ENCODE measurements around the gene DGKI.

The DGKI gene

DNA sequence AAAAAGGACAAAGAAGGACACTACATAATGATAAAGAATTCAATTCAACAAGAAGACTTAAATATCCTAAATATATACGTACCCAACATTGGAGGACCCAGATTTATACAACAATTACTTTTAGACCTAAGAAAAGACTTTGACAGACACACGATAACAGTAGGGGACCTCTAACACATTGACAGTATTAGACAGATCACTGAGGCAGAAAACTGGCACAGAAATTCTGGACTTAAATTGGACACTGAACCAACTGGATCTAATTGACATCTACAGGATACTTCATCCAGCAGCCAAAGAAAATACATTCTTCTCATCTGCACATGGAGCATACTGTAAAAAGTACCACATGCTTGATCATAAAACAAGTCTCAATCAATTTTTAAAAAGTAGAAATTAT lies 103.8 kb downstream of the DGKI start:
- no CpG with 5 or more reads among the region's 2 CpGs for WGBS (ENCODE audit: insufficient coverage, insufficient read length)
- H3K4me1 ChIP-seq (ENCODE audit: control insufficient read depth, insufficient read depth, low read length): peaks cover 5% of the 10 kb centered on the region; the same call in 1 of the 2 replicates
- no peak overlapping the region for H3K4me3 ChIP-seq (ENCODE audit: low read length)
- no peak overlapping the region for H3K27ac ChIP-seq (ENCODE audit: low read length)
- H3K36me3 ChIP-seq (ENCODE audit: control insufficient read depth, insufficient read depth, low read length): no peaks in the 10 kb centered on the region
- DNase-seq (ENCODE audit: low read depth, low spot score): no peak
- H3K27me3 ChIP-seq (ENCODE audit: control insufficient read depth, insufficient read depth, low read length): no peaks in the 10 kb centered on the region
- no peaks in the 10 kb centered on the region for H3K9me3 ChIP-seq (ENCODE audit: control insufficient read depth, insufficient read depth, low read length)

DNA sequence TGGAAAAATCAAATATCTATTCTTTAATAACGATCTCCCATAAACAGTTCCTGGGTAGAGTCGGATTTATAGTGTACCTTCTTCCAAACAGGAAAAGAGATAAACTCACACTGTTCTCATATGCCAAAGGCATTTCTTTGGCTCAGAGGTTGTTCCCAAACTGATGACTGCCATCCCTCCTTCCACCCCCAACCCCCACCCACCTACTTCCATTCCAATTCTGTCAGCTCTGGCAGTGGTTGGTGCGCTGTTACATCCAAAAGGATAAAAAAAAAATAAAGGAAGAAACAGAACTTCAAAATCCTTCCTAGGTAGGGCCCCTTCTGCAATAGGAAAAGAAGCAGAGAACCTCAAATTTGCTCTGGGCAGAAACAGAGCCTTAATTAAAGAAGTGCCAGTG lies 104.7 kb downstream of the DGKI start:
- no peak for DNase-seq (ENCODE audit: low read depth, low spot score)
- Histone ChIP-seq H3K36me3 (ENCODE audit: control insufficient read depth, insufficient read depth, low read length) (no peaks in the 10 kb centered on the region), H3K4me1 (ENCODE audit: control insufficient read depth, insufficient read depth, low read length) (peaks cover 2% of the 10 kb centered on the region; the same call in 1 of the 2 replicates), H3K4me3 (ENCODE audit: low read length) (no peak overlapping the region), H3K9me3 (ENCODE audit: control insufficient read depth, insufficient read depth, low read length) (no peaks in the 10 kb centered on the region), H3K27ac (ENCODE audit: low read length) (no peak overlapping the region), H3K27me3 (ENCODE audit: control insufficient read depth, insufficient read depth, low read length) (no peaks in the 10 kb centered on the region)
- no CpG with 5 or more reads among the region's 3 CpGs for WGBS (ENCODE audit: insufficient coverage, insufficient read length)

DNA sequence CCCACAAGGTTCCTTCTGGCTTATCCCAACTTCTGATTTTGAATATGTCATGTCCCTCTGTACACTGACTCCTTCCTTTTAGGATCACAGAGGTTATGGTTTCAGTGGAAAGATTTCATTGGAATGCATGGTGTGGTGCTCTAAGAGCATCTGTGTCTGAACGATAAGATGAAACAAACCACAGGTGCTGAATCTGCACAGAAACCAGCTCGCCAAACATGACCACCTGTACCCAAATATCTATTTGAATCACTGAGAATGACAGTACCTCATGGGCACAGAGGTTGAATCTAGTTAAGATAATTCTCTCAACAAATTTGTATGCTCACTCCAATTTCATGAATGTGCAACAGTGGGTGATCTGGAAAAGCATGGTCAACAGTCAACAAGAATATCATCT lies 105.3 kb downstream of the DGKI start:
- H3K4me1 ChIP-seq (ENCODE audit: control insufficient read depth, insufficient read depth, low read length): no peaks in the 10 kb centered on the region; the same call in 1 of the 2 replicates
- no peak overlapping the region for H3K4me3 ChIP-seq (ENCODE audit: low read length)
- H3K36me3 ChIP-seq (ENCODE audit: control insufficient read depth, insufficient read depth, low read length): no peaks in the 10 kb centered on the region
- no peaks in the 10 kb centered on the region for H3K27me3 ChIP-seq (ENCODE audit: control insufficient read depth, insufficient read depth, low read length)
- no peaks in the 10 kb centered on the region for H3K9me3 ChIP-seq (ENCODE audit: control insufficient read depth, insufficient read depth, low read length)
- WGBS (ENCODE audit: insufficient coverage, insufficient read length): no CpG with 5 or more reads among the region's 2 CpGs
- H3K27ac ChIP-seq (ENCODE audit: low read length): no peak overlapping the region
- DNase-seq (ENCODE audit: low read depth, low spot score): no peak

DNA sequence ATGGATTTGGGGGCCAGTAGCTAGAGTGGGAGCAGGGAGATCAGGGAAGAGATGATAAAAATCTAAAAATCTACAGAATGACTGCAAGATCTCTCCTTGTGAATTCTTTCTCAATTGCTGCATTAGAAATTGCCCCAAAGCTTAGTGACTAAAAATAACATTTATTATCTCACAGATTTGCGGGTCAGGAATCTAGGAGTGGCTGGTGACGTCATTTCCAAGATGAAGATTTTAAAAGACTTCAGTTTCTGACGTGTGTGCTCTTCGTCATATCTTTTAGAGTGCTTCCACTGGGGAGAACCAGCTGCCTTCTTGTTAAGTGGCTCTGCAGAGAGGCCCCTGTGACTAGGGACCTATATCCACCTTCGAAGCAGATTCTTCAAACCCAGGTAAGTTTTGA lies 112.6 kb downstream of the DGKI start:
- H3K27ac ChIP-seq (ENCODE audit: low read length): no peak overlapping the region
- DNase-seq (ENCODE audit: low read depth, low spot score): no peak
- no CpG with 5 or more reads among the region's 5 CpGs for WGBS (ENCODE audit: insufficient coverage, insufficient read length)
- no peaks in the 10 kb centered on the region for H3K36me3 ChIP-seq (ENCODE audit: control insufficient read depth, insufficient read depth, low read length)
- no peaks in the 10 kb centered on the region for H3K4me1 ChIP-seq (ENCODE audit: control insufficient read depth, insufficient read depth, low read length)
- no peak overlapping the region for H3K4me3 ChIP-seq (ENCODE audit: low read length)
- no peaks in the 10 kb centered on the region for H3K27me3 ChIP-seq (ENCODE audit: control insufficient read depth, insufficient read depth, low read length)
- H3K9me3 ChIP-seq (ENCODE audit: control insufficient read depth, insufficient read depth, low read length): no peaks in the 10 kb centered on the region

DNA sequence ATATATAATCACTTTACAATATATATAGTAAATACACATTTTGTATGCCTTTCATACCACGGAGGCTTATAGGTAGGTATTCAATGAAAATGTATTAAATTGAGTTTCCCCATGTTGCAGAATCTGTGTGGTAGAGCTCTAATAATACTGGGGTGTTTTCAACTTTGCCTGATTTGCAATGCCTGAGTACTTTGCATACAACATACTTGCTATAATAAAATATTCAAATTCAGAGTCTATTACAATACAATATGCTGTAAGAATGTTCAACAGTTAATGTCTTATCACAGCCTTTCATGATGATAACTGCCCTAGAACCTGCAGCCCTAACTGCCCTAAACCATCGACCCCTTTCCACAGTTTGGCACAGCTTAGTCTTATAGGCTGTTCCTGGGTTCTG lies 114.6 kb downstream of the DGKI start:
- Histone ChIP-seq H3K36me3 (ENCODE audit: control insufficient read depth, insufficient read depth, low read length) (no peaks in the 10 kb centered on the region), H3K9me3 (ENCODE audit: control insufficient read depth, insufficient read depth, low read length) (no peaks in the 10 kb centered on the region), H3K27me3 (ENCODE audit: control insufficient read depth, insufficient read depth, low read length) (no peaks in the 10 kb centered on the region), H3K4me3 (ENCODE audit: low read length) (no peak overlapping the region), H3K27ac (ENCODE audit: low read length) (no peak overlapping the region), H3K4me1 (ENCODE audit: control insufficient read depth, insufficient read depth, low read length) (no peaks in the 10 kb centered on the region)
- no CpG with 5 or more reads among the region's 2 CpGs for WGBS (ENCODE audit: insufficient coverage, insufficient read length)
- DNase-seq (ENCODE audit: low read depth, low spot score): no peak

DNA sequence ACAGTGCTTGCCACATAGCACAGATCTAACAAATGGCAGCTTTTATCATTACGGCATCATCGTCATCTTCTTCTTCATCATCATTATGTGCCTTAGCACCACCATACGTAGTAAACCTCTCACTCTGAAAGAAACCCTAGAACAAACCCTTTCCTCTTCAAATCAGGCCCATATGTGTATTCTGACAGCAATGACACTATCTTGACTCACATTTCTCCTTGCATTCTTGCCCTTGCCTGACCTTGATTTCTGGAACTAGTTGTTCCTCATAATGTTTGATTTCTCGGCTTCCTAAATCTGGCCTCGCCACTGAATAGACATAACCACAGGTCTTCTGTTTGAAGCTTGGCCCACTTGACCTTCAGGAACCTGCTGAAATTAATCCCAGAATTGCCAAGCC lies 115.3 kb downstream of the DGKI start:
- no peaks in the 10 kb centered on the region for H3K36me3 ChIP-seq (ENCODE audit: control insufficient read depth, insufficient read depth, low read length)
- no CpG with 5 or more reads among the region's 5 CpGs for WGBS (ENCODE audit: insufficient coverage, insufficient read length)
- H3K4me1 ChIP-seq (ENCODE audit: control insufficient read depth, insufficient read depth, low read length): no peaks in the 10 kb centered on the region
- no peak overlapping the region for H3K27ac ChIP-seq (ENCODE audit: low read length)
- DNase-seq (ENCODE audit: low read depth, low spot score): no peak
- no peaks in the 10 kb centered on the region for H3K27me3 ChIP-seq (ENCODE audit: control insufficient read depth, insufficient read depth, low read length)
- H3K9me3 ChIP-seq (ENCODE audit: control insufficient read depth, insufficient read depth, low read length): no peaks in the 10 kb centered on the region
- no peak overlapping the region for H3K4me3 ChIP-seq (ENCODE audit: low read length)

DNA sequence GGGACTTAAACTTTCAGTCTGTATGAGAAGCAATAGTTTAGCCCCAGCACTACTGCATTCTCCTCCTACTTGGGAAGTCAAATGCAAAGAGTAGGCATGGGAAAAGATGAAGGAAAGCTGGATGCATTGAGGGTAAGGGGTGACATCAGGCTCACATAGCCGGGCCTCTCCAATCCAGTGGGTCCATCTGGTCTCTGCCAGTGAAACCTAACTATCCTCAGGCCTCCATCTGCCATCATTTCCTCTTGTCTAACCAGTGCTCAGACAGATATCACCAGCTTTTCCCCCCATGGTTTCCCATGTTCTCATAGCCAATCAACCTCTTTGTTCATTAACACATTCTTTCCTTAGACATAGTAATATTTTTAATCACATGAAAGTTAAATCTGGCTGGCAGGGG lies 118.3 kb downstream of the DGKI start:
- WGBS (ENCODE audit: insufficient coverage, insufficient read length): no CpG with 5 or more reads among the region's 1 CpG
- Histone ChIP-seq H3K36me3 (ENCODE audit: control insufficient read depth, insufficient read depth, low read length) (no peaks in the 10 kb centered on the region), H3K27me3 (ENCODE audit: control insufficient read depth, insufficient read depth, low read length) (no peaks in the 10 kb centered on the region), H3K9me3 (ENCODE audit: control insufficient read depth, insufficient read depth, low read length) (no peaks in the 10 kb centered on the region), H3K27ac (ENCODE audit: low read length) (no peak overlapping the region), H3K4me3 (ENCODE audit: low read length) (no peak overlapping the region), H3K4me1 (ENCODE audit: control insufficient read depth, insufficient read depth, low read length) (no peaks in the 10 kb centered on the region)
- no peak for DNase-seq (ENCODE audit: low read depth, low spot score)

DNA sequence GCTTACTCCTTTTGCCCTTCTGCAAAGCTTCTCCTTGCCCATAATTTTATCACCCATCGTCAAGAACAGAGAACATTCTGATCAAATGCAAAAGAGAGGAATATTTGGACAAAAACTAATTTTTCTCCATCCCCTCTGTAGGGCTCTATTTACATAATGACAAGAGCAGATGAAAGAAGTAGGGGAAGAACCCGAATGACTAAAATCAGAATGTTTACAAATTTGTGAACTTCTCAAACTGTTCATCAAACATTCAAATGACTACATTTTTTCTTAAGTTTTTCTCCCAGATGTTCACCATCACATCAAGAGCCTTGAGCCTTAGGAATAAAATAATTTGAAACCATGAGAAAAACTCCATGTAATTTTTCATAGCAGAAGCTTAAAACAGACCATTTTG lies 119.4 kb downstream of the DGKI start:
- Histone ChIP-seq H3K9me3 (ENCODE audit: control insufficient read depth, insufficient read depth, low read length) (no peaks in the 10 kb centered on the region), H3K4me1 (ENCODE audit: control insufficient read depth, insufficient read depth, low read length) (no peaks in the 10 kb centered on the region), H3K36me3 (ENCODE audit: control insufficient read depth, insufficient read depth, low read length) (no peaks in the 10 kb centered on the region), H3K4me3 (ENCODE audit: low read length) (no peak overlapping the region), H3K27ac (ENCODE audit: low read length) (no peak overlapping the region), H3K27me3 (ENCODE audit: control insufficient read depth, insufficient read depth, low read length) (no peaks in the 10 kb centered on the region)
- WGBS (ENCODE audit: insufficient coverage, insufficient read length): no CpG with 5 or more reads among the region's 2 CpGs
- DNase-seq (ENCODE audit: low read depth, low spot score): no peak

DNA sequence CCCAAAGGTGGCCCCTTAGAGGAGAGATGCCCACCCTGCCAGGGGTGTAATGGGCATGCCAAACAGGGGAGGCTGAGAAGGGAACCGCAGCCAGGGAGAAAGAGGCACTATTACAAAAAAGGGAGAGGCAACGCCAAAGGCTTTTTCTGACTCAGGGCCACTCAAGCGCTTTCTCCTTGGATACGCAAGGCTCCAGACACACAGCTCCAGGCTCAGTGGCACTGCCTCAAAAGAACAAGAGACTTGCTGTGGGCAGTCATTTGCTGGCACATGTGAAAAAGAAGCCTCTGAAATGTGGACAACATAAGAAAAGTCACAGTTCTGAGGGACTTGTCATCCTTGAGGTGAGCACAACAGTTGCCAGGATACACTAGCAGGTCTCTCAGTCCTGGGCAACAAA lies 128.4 kb downstream of the DGKI start:
- no peak overlapping the region for H3K27ac ChIP-seq (ENCODE audit: low read length)

DNA sequence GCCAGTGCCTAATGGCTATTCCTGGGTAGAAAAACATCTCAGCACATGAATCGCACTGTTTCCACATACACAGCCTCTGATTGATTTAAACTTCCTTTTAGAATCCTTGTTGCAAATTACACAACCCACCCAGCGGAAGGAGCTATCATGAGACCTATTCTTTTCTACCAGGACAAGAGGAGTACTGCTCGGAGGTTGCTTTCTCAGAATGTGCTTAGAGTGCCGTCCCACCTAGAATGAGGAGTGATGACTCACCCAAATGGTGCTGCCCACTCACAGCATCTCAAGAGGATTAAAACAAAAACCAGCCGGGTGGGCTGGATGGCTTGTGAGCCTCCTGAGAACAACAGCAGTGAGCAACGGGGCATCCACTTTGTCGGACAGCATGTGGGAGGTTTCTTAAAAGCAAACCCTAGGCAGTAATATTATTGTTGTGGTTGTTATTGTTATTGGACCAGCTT lies 128.9 kb downstream of the DGKI start:
- DNase-seq (ENCODE audit: low read depth, low spot score): no peak
- Histone ChIP-seq H3K4me1 (ENCODE audit: control insufficient read depth, insufficient read depth, low read length) (peaks cover 2% of the 10 kb centered on the region; the same call in 1 of the 2 replicates), H3K36me3 (ENCODE audit: control insufficient read depth, insufficient read depth, low read length) (no peaks in the 10 kb centered on the region), H3K27ac (ENCODE audit: low read length) (no peak overlapping the region), H3K27me3 (ENCODE audit: control insufficient read depth, insufficient read depth, low read length) (no peaks in the 10 kb centered on the region), H3K9me3 (ENCODE audit: control insufficient read depth, insufficient read depth, low read length) (no peaks in the 10 kb centered on the region), H3K4me3 (ENCODE audit: low read length) (no peak overlapping the region)
- no CpG with 5 or more reads among the region's 7 CpGs for WGBS (ENCODE audit: insufficient coverage, insufficient read length)

More for the DNA sequence above, 128.4 kb downstream of the DGKI start:
- no CpG with 5 or more reads among the region's 4 CpGs for WGBS (ENCODE audit: insufficient coverage, insufficient read length)
- DNase-seq (ENCODE audit: low read depth, low spot score): no peak
- no peak overlapping the region for H3K4me3 ChIP-seq (ENCODE audit: low read length)
- H3K27me3 ChIP-seq (ENCODE audit: control insufficient read depth, insufficient read depth, low read length): no peaks in the 10 kb centered on the region
- H3K9me3 ChIP-seq (ENCODE audit: control insufficient read depth, insufficient read depth, low read length): no peaks in the 10 kb centered on the region
- H3K36me3 ChIP-seq (ENCODE audit: control insufficient read depth, insufficient read depth, low read length): no peaks in the 10 kb centered on the region
- peaks cover 2% of the 10 kb centered on the region; the same call in 1 of the 2 replicates for H3K4me1 ChIP-seq (ENCODE audit: control insufficient read depth, insufficient read depth, low read length)

DNA sequence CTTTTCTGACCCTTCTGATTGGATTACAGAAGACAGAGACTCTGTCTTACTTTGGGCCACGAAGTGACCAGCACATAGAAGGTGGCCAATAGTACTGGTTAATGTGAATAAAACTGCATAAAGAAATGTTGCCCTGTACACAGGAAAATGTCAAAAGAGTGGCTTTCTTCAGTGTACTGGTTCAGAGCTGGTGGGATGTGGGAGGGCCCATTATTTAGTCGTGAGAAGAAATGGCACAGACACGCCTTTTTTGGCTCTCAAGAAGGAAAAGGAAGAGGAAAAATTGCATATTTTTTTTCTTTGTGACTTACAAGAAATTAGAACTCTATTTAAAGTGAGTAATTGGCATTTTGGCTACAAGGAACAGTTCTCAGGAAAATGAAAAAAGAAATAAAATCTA lies 129.7 kb downstream of the DGKI start:
- no CpG with 5 or more reads among the region's 3 CpGs for whole genome bisulfite sequencing (ENCODE audit: insufficient coverage, insufficient read length)
- Histone ChIP-seq H3K4me3 (ENCODE audit: low read length) (no peak overlapping the region), H3K36me3 (ENCODE audit: control insufficient read depth, insufficient read depth, low read length) (no peaks in the 10 kb centered on the region), H3K9me3 (ENCODE audit: control insufficient read depth, insufficient read depth, low read length) (no peaks in the 10 kb centered on the region), H3K4me1 (ENCODE audit: control insufficient read depth, insufficient read depth, low read length) (peaks cover 2% of the 10 kb centered on the region; the same call in 1 of the 2 replicates), H3K27me3 (ENCODE audit: control insufficient read depth, insufficient read depth, low read length) (no peaks in the 10 kb centered on the region), H3K27ac (ENCODE audit: low read length) (no peak overlapping the region)
- DNase-seq (ENCODE audit: low read depth, low spot score): no peak

Data from iPS DF 6.9 (cell line).